HCT116 (cell line): ENCODE data around the gene ANKRD24. TPM values are rescaled to one million over a fixed set of nuclear protein-coding genes. Genes with fewer than 3 reads are reported as not detected.

Source experiments
- ATAC-seq: fragments of 200-7000 bp; cut with Tn5 transposase; 2 replicates; pipeline ENCODE4 v1.9.1; 2020; ENCODE audit warnings: mild to moderate bottlenecking, moderate library complexity
- BruUV-seq: library from RNA; stranded (reverse); fragments of 400-500 nt; replicated peaks from 2 replicates; lab custom pipeline; 2021; lab: Mats Ljungman, UMichigan
- CTCF ChIA-PET: fragments of 300-600 bp; sonication (Branson Sonifier 250); formaldehyde crosslinking; loops from one replicate; lab custom pipeline; 2021; ENCODE audit warnings: antibody characterized with exemption; lab: Charles Lee
- POLR2A ChIA-PET: fragments of 300-600, 350-600 bp; sonication (Branson Sonifier 250); formaldehyde crosslinking; loops from one replicate; lab custom pipeline; 2021; ENCODE audit warnings: antibody characterized with exemption; lab: Charles Lee
- RAD21 ChIA-PET, 2 experiments: fragments of 300-600 bp; sonication (Branson Sonifier 250); formaldehyde crosslinking; loops; one replicate each; lab custom pipeline; 2023; ENCODE audit warnings: low total read pairs in 2 of 2; ENCODE audit not compliant: uncharacterized antibody in 2 of 2, unreplicated experiment in 2 of 2, low non-redundant PET in 1 of 2; lab: Charles Lee
- DNase-seq: peaks from one replicate; pipeline ENCODE4 v3.0.0-alpha.2; 2010; ENCODE audit warnings: low read depth, low spot score
- H2AFZ ChIP-seq: fragments of 200-600 bp; shearing (Covaris generic), sonication (generic); 2 replicates; pipeline ENCODE4 v1.6.1; 2017; ENCODE audit warnings: low read depth, mixed run types, mixed read lengths, antibody characterized with exemption, low read length; ENCODE audit not compliant: poor library complexity, severe bottlenecking
- H3K27ac ChIP-seq: 2 replicates; pipeline ENCODE4 v1.5.1; 2012; ENCODE audit warnings: low read depth, low read length
- H3K27me3 ChIP-seq: fragments of 200-600 bp; sonication (generic); 2 replicates; pipeline ENCODE4 v1.6.1; 2016; ENCODE audit warnings: mixed run types, low read length, mixed read lengths; ENCODE audit not compliant: insufficient read depth
- H3K36me3 ChIP-seq, 2 experiments: fragments of 200-500 bp in 1 of 2; fragments of 200-600 bp in 1 of 2; sonication (Bioruptor generic) in 1 of 2; sonication (generic) in 1 of 2; 2 replicates each; pipeline versions ENCODE4 v1.5.1 to v1.6.1; 2014 to 2016; ENCODE audit warnings: low read length in 2 of 2, inconsistent platforms in 1 of 2, mixed read lengths in 1 of 2, mixed run types in 1 of 2; ENCODE audit not compliant: insufficient read depth in 2 of 2, control insufficient read depth in 1 of 2
- H3K4me1 ChIP-seq, 2 experiments: fragments of 200-600 bp in 1 of 2; sonication (generic) in 1 of 2; 2 replicates each; pipeline versions ENCODE4 v1.5.1 to v1.6.1; 2012 to 2017; ENCODE audit warnings: low read length in 2 of 2, inconsistent platforms in 1 of 2, mild to moderate bottlenecking in 1 of 2, mixed read lengths in 1 of 2, mixed run types in 1 of 2, moderate library complexity in 1 of 2; ENCODE audit not compliant: insufficient read depth in 2 of 2, control insufficient read depth in 1 of 2
- H3K4me2 ChIP-seq: fragments of 200-600 bp; sonication (generic); 2 replicates; pipeline ENCODE4 v1.6.1; 2017; ENCODE audit warnings: mixed run types, low read length, mixed read lengths
- H3K4me3 ChIP-seq, 2 experiments: fragments of 200-600 bp in 1 of 2; sonication (generic) in 1 of 2; replicated peaks in 1 of 2; 2 replicates each; pipeline ENCODE4 v1.5.1; 2011 to 2016; ENCODE audit warnings: low read length in 2 of 2, control low read depth in 1 of 2, low read depth in 1 of 2, mild to moderate bottlenecking in 1 of 2, mixed read lengths in 1 of 2, mixed run types in 1 of 2
- H3K79me2 ChIP-seq: fragments of 200-600 bp; sonication (generic); 2 replicates; pipeline ENCODE4 v1.6.1; 2017; ENCODE audit warnings: mild to moderate bottlenecking, mixed run types, low read length, moderate library complexity, mixed read lengths; ENCODE audit not compliant: insufficient read depth
- H3K9ac ChIP-seq: fragments of 200-600 bp; sonication (generic); 2 replicates; pipeline ENCODE4 v1.6.1; 2016; ENCODE audit warnings: low read length, mixed read lengths
- H3K9me2 ChIP-seq: fragments of 200-600 bp; sonication (generic), shearing (Covaris generic); 2 replicates; pipeline ENCODE4 v1.6.1; 2017; ENCODE audit warnings: mixed run types, mild to moderate bottlenecking, moderate library complexity; ENCODE audit not compliant: insufficient read depth
- H3K9me3 ChIP-seq, 2 experiments: fragments of 200-500 bp in 1 of 2; fragments of 200-600 bp in 1 of 2; sonication (Bioruptor generic) in 1 of 2; sonication (generic) in 1 of 2; 2 replicates each; pipeline ENCODE4 v1.6.1; 2014 to 2017; ENCODE audit warnings: low read length in 2 of 2, mixed read lengths in 2 of 2, inconsistent platforms in 1 of 2, low read depth in 1 of 2, mild to moderate bottlenecking in 1 of 2, mixed run types in 1 of 2, moderate library complexity in 1 of 2; ENCODE audit not compliant: control insufficient read depth in 1 of 2, insufficient read depth in 1 of 2
- H4K20me1 ChIP-seq: fragments of 200-600 bp; sonication (generic), shearing (Covaris generic); 2 replicates; pipeline ENCODE4 v1.6.1; 2017; ENCODE audit warnings: mixed run types, mild to moderate bottlenecking, moderate library complexity; ENCODE audit not compliant: insufficient read depth
- ELF1 ChIP-seq: IDR thresholded peaks from 2 replicates; pipeline ENCODE4 v1.6.1; 2012; ENCODE audit warnings: low read depth, borderline replicate concordance
- MAX ChIP-seq: IDR thresholded peaks from 2 replicates; pipeline ENCODE4 v1.6.1; 2012
- POLR2A ChIP-seq: IDR thresholded peaks from 2 replicates; pipeline ENCODE4 v1.7.0; 2011; ENCODE audit warnings: borderline replicate concordance; ENCODE audit not compliant: insufficient read depth, insufficient read length; ENCODE audit errors: extremely low read depth
- RAD21 ChIP-seq: IDR thresholded peaks from 2 replicates; pipeline ENCODE4 v1.6.1; 2012; ENCODE audit warnings: low read depth, mild to moderate bottlenecking
- SP1 ChIP-seq: IDR thresholded peaks from 2 replicates; pipeline ENCODE4 v1.6.1; 2012; ENCODE audit warnings: low read depth
- TCF7L2 ChIP-seq: IDR thresholded peaks from 2 replicates; pipeline ENCODE4 v1.7.0; 2011; ENCODE audit warnings: borderline replicate concordance, inconsistent platforms; ENCODE audit not compliant: insufficient read depth, insufficient read length; ENCODE audit errors: extremely low read depth
- ZNF274 ChIP-seq: fragments of 200-500 bp; sonication (Bioruptor generic); IDR thresholded peaks from 2 replicates; pipeline ENCODE4 v1.6.1; 2014; ENCODE audit warnings: mild to moderate bottlenecking, low read depth, low read length, inconsistent platforms
- intact Hi-C: fragments of 100-400 bp; cut with micrococcal nuclease; formaldehyde crosslinking; loops from 2 replicates; pipeline ENCODE4 v1.10.0; 2022
- total RNA-seq: library from RNA; stranded (reverse); gene quantifications from one replicate; pipeline ENCODE4 v1.2.1, GENCODE V29; 2021; ENCODE audit not compliant: unreplicated experiment

Gene ANKRD24
- total RNA-seq, 1 experiment from 2014 or later, result 1.7 TPM

GRCh38 chr19:4151623-4152022 lies 30.9 kb upstream of the ANKRD24 start:
- RAD21 ChIA-PET, result no interaction called here
- TF ChIP-seq ZNF274 (no peak), POLR2A (no peak), SP1 (no peak), RAD21 (no peak), TCF7L2 (no peak), MAX (no peak)
- intact Hi-C loops, result no loop called here
- ATAC-seq, result no peak
- H3K4me3 ChIP-seq, result no peak overlapping the region
- CTCF ChIA-PET, result no interaction called here
- no peaks in the 10 kb centered on the region for H3K9me3 ChIP-seq
- H3K27me3 ChIP-seq, result no peaks in the 10 kb centered on the region
- no TSS peak for BruUV-seq
- POLR2A ChIA-PET, result no interaction called here
- H3K4me1 ChIP-seq, result peaks cover 0 to 12% of the 10 kb centered on the region in 2 experiments; a peak in 3 of 4 replicates
- no peaks in the 10 kb centered on the region for H3K36me3 ChIP-seq
- H4K20me1 ChIP-seq, result no peaks in the 10 kb centered on the region
- H3K27ac ChIP-seq, result no peak overlapping the region
- no peak overlapping the region for H2AFZ ChIP-seq
- H3K9ac ChIP-seq, result no peak overlapping the region
- H3K4me2 ChIP-seq, result no peak overlapping the region
- H3K79me2 ChIP-seq, result no peaks in the 10 kb centered on the region
- H3K9me2 ChIP-seq, result no peaks in the 10 kb centered on the region
- DNase-seq, result no peak

GRCh38 chr19:4152241-4152998 lies 30.1 kb upstream of the ANKRD24 start:
- CTCF ChIA-PET, result interaction anchor here (3.6 kb wide), 1 partner anchor 12 kb away, joined by 13 read pairs; no protein-coding TSS in a partner anchor

More at GRCh38 chr19:4152241-4152998, 30.1 kb upstream of the ANKRD24 start:
- intact Hi-C loops, result no loop called here
- no peak for DNase-seq
- H3K9me2 ChIP-seq, result no peaks in the 10 kb centered on the region
- ATAC-seq, result no peak
- ChIA-PET POLR2A (interaction anchor here (1.5 kb wide), 1 partner anchor 12 kb away, joined by 4 read pairs; no protein-coding TSS in a partner anchor), RAD21 (no interaction called here)
- H3K4me3 ChIP-seq, result no peak overlapping the region
- no peak overlapping the region for H3K9ac ChIP-seq
- H2AFZ ChIP-seq, result no peak overlapping the region
- no peaks in the 10 kb centered on the region for H3K79me2 ChIP-seq
- no TSS peak for BruUV-seq
- peaks cover 0 to 13% of the 10 kb centered on the region in 2 experiments; a peak in 2 of 4 replicates for H3K4me1 ChIP-seq
- no peak overlapping the region for H3K4me2 ChIP-seq
- no peak overlapping the region for H3K27ac ChIP-seq
- no peaks in the 10 kb centered on the region for H3K36me3 ChIP-seq
- no peaks in the 10 kb centered on the region for H3K9me3 ChIP-seq
- TF ChIP-seq ELF1, result no peak
- H3K27me3 ChIP-seq, result no peaks in the 10 kb centered on the region
- no peaks in the 10 kb centered on the region for H4K20me1 ChIP-seq
